ENCODE data around the gene FUT9.

- TF ChIP-seq TAF1 (IDR thresholded peaks at IDR 0.05; ENCODE audit: borderline replicate concordance, low read depth, low read length) (no peak), POLR2A (IDR thresholded peaks at IDR 0.05; ENCODE audit: low read depth, low read length) (no peak)
Measured at GRCh38 chr6:96101564-96101963, 85.8 kb downstream of the FUT9 start.
